OCI-LY7 (cell line): ENCODE measurements around the gene UNC5B. TPM values are rescaled to one million over a fixed set of nuclear protein-coding genes. Genes with fewer than 3 reads are reported as not detected.

Source experiments
- BruUV-seq: library from RNA; stranded (reverse); fragments of 400-500 nt; replicated peaks from 2 replicates; lab custom pipeline; 2021; lab: Mats Ljungman, UMichigan
- CTCF ChIA-PET: fragments of 300-600 bp; sonication (Branson Sonifier 250); formaldehyde crosslinking; loops from one replicate; lab custom pipeline; 2022; ENCODE audit warnings: antibody characterized with exemption; ENCODE audit not compliant: unreplicated experiment; lab: Charles Lee
- POLR2A ChIA-PET: fragments of 300-600 bp; sonication (Branson Sonifier 250); formaldehyde crosslinking; loops from one replicate; lab custom pipeline; 2022; ENCODE audit warnings: antibody characterized with exemption; lab: Charles Lee
- DNase-seq: peaks from one replicate; pipeline ENCODE4 v3.0.0-alpha.2; 2015; ENCODE audit warnings: low spot score
- H2AFZ ChIP-seq: fragments of 200-600 bp; sonication (generic), shearing (Covaris generic); 2 replicates; pipeline ENCODE4 v1.6.1; 2014; ENCODE audit warnings: mild to moderate bottlenecking, antibody characterized with exemption, low read length, moderate library complexity
- H3K27ac ChIP-seq: fragments of 200-600 bp; sonication (generic); 2 replicates; pipeline ENCODE4 v1.5.1; 2014; ENCODE audit warnings: mixed run types, low read depth, mild to moderate bottlenecking, moderate library complexity, low read length, inconsistent platforms; ENCODE audit not compliant: poor library complexity, severe bottlenecking
- H3K36me3 ChIP-seq: fragments of 200-600 bp; sonication (generic); 2 replicates; pipeline ENCODE4 v1.6.1; 2014; ENCODE audit warnings: mild to moderate bottlenecking, antibody characterized with exemption, low read length, moderate library complexity, mixed read lengths; ENCODE audit not compliant: insufficient read depth
- H3K4me1 ChIP-seq: fragments of 200-600 bp; sonication (generic); 2 replicates; pipeline ENCODE4 v1.5.1; 2014; ENCODE audit warnings: mild to moderate bottlenecking, low read length; ENCODE audit not compliant: insufficient read depth, poor library complexity, severe bottlenecking
- H3K4me2 ChIP-seq: fragments of 200-600 bp; sonication (generic); 2 replicates; pipeline ENCODE4 v1.6.1; 2014; ENCODE audit warnings: mild to moderate bottlenecking, low read length
- H3K4me3 ChIP-seq: fragments of 200-600 bp; sonication (generic); 2 replicates; pipeline ENCODE4 v1.5.1; 2014; ENCODE audit warnings: mild to moderate bottlenecking, low read depth, low read length; ENCODE audit not compliant: poor library complexity, severe bottlenecking
- H3K79me2 ChIP-seq: fragments of 200-600 bp; sonication (generic); 2 replicates; pipeline ENCODE4 v1.6.1; 2016; ENCODE audit warnings: low read depth, mild to moderate bottlenecking, low read length, moderate library complexity, mixed read lengths; ENCODE audit not compliant: insufficient read depth
- H3K9me2 ChIP-seq: fragments of 200-600 bp; sonication (generic); 2 replicates; pipeline ENCODE4 v1.6.1; 2016; ENCODE audit warnings: mild to moderate bottlenecking, low read length, mixed read lengths; ENCODE audit not compliant: insufficient read depth
- H3K9me3 ChIP-seq: fragments of 200-600 bp; sonication (generic); 2 replicates; pipeline ENCODE4 v1.6.1; 2014; ENCODE audit warnings: mild to moderate bottlenecking, mixed run types, low read length, mixed read lengths
- H4K20me1 ChIP-seq: fragments of 200-600 bp; sonication (generic); 2 replicates; pipeline ENCODE4 v1.6.1; 2014; ENCODE audit warnings: mild to moderate bottlenecking, antibody characterized with exemption, low read length, moderate library complexity, mixed read lengths; ENCODE audit not compliant: insufficient read depth
- EZH2phosphoT487 ChIP-seq: fragments of 200-600 bp; sonication (generic); IDR thresholded peaks from 2 replicates; pipeline ENCODE4 v1.6.1; 2018; ENCODE audit warnings: low read depth, borderline replicate concordance, mild to moderate bottlenecking, mixed run types, antibody characterized with exemption, low read length, moderate library complexity, mixed read lengths
- intact Hi-C: fragments of 100-400 bp; cut with micrococcal nuclease; formaldehyde crosslinking; loops from one replicate; pipeline ENCODE4 v1.10.0; 2022; ENCODE audit not compliant: unreplicated experiment
- total RNA-seq, 2 experiments: library from RNA; depleted of rRNA in 1 of 2; stranded (reverse); fragments of >200 nt in 1 of 2; shearing (Covaris generic) in 1 of 2; gene quantifications; 2 replicates each; pipeline ENCODE4 v1.2.3, GENCODE V29; 2014 to 2022
- TF ChIP-seq, protein P1 (sequence below): fragments of 200-600 bp; sonication (generic); conservative IDR thresholded peaks from 2 replicates; pipeline ENCODE4 v1.5.1; 2014; ENCODE audit warnings: mild to moderate bottlenecking, antibody characterized with exemption, low read length, moderate library complexity, mixed read lengths

UNC5B gene
- total RNA-seq, 2 experiments from 2014 or later: not detected

DNA sequence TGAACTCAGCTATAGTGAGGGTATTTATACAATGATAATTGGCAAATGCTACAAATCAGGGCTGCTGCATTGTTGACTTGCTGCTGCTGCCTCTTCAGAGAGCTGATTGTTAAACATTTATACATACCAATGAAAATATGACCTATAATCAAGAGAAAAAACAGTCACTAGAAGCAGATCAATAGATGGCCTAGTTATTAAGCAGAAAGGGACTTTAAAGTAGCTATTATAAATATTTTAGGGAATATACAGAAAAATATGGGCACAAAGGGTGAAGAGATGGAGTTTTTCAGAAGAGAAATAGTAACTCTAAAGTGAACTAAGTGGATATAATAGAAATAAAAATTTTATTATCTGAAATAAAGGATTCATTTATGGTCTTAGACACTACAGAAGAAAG lies 14.4 kb upstream of the UNC5B start:
- intact Hi-C loops: no loop called here
- Histone ChIP-seq H2AFZ (no peak overlapping the region), H3K4me2 (no peak overlapping the region), H3K27ac (no peak overlapping the region), H4K20me1 (no peaks in the 10 kb centered on the region), H3K79me2 (no peaks in the 10 kb centered on the region), H3K36me3 (no peaks in the 10 kb centered on the region), H3K9me3 (peaks cover 11% of the 10 kb centered on the region; the same call in 1 of the 2 replicates), H3K9me2 (no peaks in the 10 kb centered on the region), H3K4me3 (no peak overlapping the region), H3K4me1 (no peaks in the 10 kb centered on the region)
- TF ChIP-seq, protein P1, sequence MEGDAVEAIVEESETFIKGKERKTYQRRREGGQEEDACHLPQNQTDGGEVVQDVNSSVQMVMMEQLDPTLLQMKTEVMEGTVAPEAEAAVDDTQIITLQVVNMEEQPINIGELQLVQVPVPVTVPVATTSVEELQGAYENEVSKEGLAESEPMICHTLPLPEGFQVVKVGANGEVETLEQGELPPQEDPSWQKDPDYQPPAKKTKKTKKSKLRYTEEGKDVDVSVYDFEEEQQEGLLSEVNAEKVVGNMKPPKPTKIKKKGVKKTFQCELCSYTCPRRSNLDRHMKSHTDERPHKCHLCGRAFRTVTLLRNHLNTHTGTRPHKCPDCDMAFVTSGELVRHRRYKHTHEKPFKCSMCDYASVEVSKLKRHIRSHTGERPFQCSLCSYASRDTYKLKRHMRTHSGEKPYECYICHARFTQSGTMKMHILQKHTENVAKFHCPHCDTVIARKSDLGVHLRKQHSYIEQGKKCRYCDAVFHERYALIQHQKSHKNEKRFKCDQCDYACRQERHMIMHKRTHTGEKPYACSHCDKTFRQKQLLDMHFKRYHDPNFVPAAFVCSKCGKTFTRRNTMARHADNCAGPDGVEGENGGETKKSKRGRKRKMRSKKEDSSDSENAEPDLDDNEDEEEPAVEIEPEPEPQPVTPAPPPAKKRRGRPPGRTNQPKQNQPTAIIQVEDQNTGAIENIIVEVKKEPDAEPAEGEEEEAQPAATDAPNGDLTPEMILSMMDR: no peak
- no peak for TF ChIP-seq EZH2phosphoT487
- ChIA-PET CTCF (no interaction called here), POLR2A (no interaction called here)
- DNase-seq: no peak
- BruUV-seq: no TSS peak

DNA sequence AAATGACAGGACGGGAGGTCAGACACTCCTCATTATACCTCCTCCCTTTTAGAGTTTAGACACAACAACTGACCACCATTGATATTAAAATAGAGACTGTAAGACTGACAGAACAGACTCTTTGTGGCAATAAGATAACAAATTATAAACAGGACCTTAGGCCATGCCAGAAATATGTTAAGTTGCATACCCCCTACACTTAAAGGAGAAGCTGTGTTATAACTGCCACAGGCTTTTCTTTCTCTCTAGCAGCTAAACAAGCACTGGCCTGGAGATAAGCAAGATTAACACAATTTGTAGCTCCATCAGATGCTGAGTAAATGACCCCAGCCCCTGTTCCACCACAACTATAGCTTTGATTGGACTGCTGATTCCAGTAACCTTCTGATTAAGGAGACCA lies 10.5 kb upstream of the UNC5B start:
- CTCF ChIA-PET: no interaction called here
- no peaks in the 10 kb centered on the region for H3K36me3 ChIP-seq
- peaks cover 11% of the 10 kb centered on the region; the same call in 1 of the 2 replicates for H3K9me3 ChIP-seq
- no peaks in the 10 kb centered on the region for H4K20me1 ChIP-seq
- H3K27ac ChIP-seq: no peak overlapping the region
- no TSS peak for BruUV-seq
- DNase-seq: no peak
- H3K4me1 ChIP-seq: no peaks in the 10 kb centered on the region
- TF ChIP-seq, protein P1: no peak
- TF ChIP-seq EZH2phosphoT487: no peak
- H3K4me3 ChIP-seq: no peak overlapping the region
- POLR2A ChIA-PET: no interaction called here
- H3K4me2 ChIP-seq: no peak overlapping the region
- intact Hi-C loops: no loop called here
- no peaks in the 10 kb centered on the region for H3K9me2 ChIP-seq
- no peak overlapping the region for H2AFZ ChIP-seq
- no peaks in the 10 kb centered on the region for H3K79me2 ChIP-seq

DNA sequence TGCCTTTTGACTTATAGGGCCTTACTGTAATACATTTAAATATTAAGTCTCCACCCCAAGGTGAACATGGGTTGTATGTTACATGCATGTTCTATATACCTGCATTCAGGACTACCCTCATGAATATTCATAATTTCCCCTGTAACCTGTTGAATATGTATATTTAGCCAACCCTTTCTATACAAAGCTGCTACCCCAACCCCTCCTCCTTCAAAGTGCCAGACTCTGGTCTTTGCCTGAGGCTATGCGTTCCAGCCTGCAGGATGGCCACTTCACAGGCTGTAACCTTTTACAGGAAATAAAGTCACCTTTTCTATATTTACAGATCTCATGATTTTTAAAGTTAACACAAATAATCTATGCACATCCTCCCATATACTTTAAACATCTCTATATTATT lies 10.1 kb upstream of the UNC5B start:
- CTCF ChIA-PET: no interaction called here
- Histone ChIP-seq H2AFZ (no peak overlapping the region), H4K20me1 (no peaks in the 10 kb centered on the region), H3K4me2 (no peak overlapping the region), H3K4me3 (no peak overlapping the region), H3K9me2 (no peaks in the 10 kb centered on the region), H3K4me1 (no peaks in the 10 kb centered on the region), H3K79me2 (no peaks in the 10 kb centered on the region), H3K36me3 (no peaks in the 10 kb centered on the region), H3K27ac (no peak overlapping the region), H3K9me3 (peaks cover 11% of the 10 kb centered on the region; the same call in 1 of the 2 replicates)
- intact Hi-C loops: no loop called here
- TF ChIP-seq EZH2phosphoT487: no peak
- TF ChIP-seq, protein P1: no peak
- POLR2A ChIA-PET: no interaction called here
- BruUV-seq: no TSS peak
- no peak for DNase-seq
